ENCODE measurements around the gene SEC24C. TPM values are rescaled to one million over a fixed set of nuclear protein-coding genes. Genes with fewer than 3 reads are reported as not detected.
"Not testable (repeated sequence)": the region's sequence is repeated elsewhere in the genome, so short reads cannot be mapped to it uniquely, and the experiment has no call there.

Gene SEC24C
- total and polyA plus RNA-seq, 2 of the 4 experiments (the other 2 are of a cell fraction) = 74.2 to 88.9 TPM

GRCh38 chr10:73707628-73708027 lies 36.5 kb upstream of the SEC24C start:
- POLR2A ChIA-PET (ENCODE audit: unreplicated experiment); H3K23ac ChIP-seq (ENCODE audit: low read depth, low read length); H3K9ac ChIP-seq (ENCODE audit: low read depth, low read length); in situ Hi-C loops (cut with MboI; ENCODE audit: low sequenced_read_pairs); H4K20me1 ChIP-seq (ENCODE audit: insufficient read depth, low read length); H2BK5ac ChIP-seq (ENCODE audit: low read depth, low read length, poor library complexity, severe bottlenecking); H3K27me3 ChIP-seq (ENCODE audit: control insufficient read depth, insufficient read depth, low read length); H2AK9ac ChIP-seq (replicated peaks; ENCODE audit: low read depth, low read length, poor library complexity); H2BK120ac ChIP-seq (ENCODE audit: low read depth, low read length); H3K18ac ChIP-seq (ENCODE audit: low read depth, low read length); H2BK15ac ChIP-seq (ENCODE audit: low read depth, low read length); H2AFZ ChIP-seq (replicated peaks; ENCODE audit: low read length, poor library complexity); H4K91ac ChIP-seq (ENCODE audit: insufficient read depth, low read depth, low read length); BruUV-seq (replicated peaks); H3K9me3 ChIP-seq (ENCODE audit: control insufficient read depth, insufficient read depth, low read length); H4K5ac ChIP-seq (ENCODE audit: low read depth, low read length); H3K4ac ChIP-seq (ENCODE audit: low read depth, low read length); DNase-seq; H2BK20ac ChIP-seq (ENCODE audit: low read depth, low read length); H3K14ac ChIP-seq (replicated peaks; ENCODE audit: low read depth, low read length); H3K9me1 ChIP-seq (ENCODE audit: insufficient read depth, low read length); H3K36me3 ChIP-seq (ENCODE audit: control insufficient read depth, insufficient read depth, low read length); ATAC-seq (ENCODE audit: low read depth); H3K56ac ChIP-seq (ENCODE audit: extremely low read depth, insufficient read depth, low read length); dilution Hi-C loops (cut with HindIII; ENCODE audit: low sequenced_read_pairs, unreplicated experiment); H2AK5ac ChIP-seq (ENCODE audit: low read depth, low read length); H3K79me1 ChIP-seq (ENCODE audit: low read depth in 1 of 2, low read length in 2 of 2); CTCF ChIA-PET; H3K4me3 ChIP-seq (ENCODE audit: insufficient read depth, low read depth, low read length); H3K4me2 ChIP-seq (ENCODE audit: low read depth, low read length); H3K27ac ChIP-seq (ENCODE audit: insufficient read depth, low read length); intact Hi-C loops (cut with micrococcal nuclease): not testable (repeated sequence)
- peak overlapping the region in 1 of 2 experiments; percentile 60; a peak in 1 of 4 replicates for H4K8ac ChIP-seq (ENCODE audit: low read depth in 2 of 2, low read length in 2 of 2)
- H3K4me1 ChIP-seq (ENCODE audit: control insufficient read depth, insufficient read depth, low read length) = peaks cover 12% of the 10 kb centered on the region

- H3K27me3 ChIP-seq (ENCODE audit: control insufficient read depth, insufficient read depth, low read length); H2BK15ac ChIP-seq (ENCODE audit: low read depth, low read length); H4K8ac ChIP-seq (ENCODE audit: low read depth in 2 of 2, low read length in 2 of 2); DNase-seq; H3K4me2 ChIP-seq (ENCODE audit: low read depth, low read length); H2BK20ac ChIP-seq (ENCODE audit: low read depth, low read length); H4K5ac ChIP-seq (ENCODE audit: low read depth, low read length); H3K4me3 ChIP-seq (ENCODE audit: insufficient read depth, low read depth, low read length); H2AK9ac ChIP-seq (replicated peaks; ENCODE audit: low read depth, low read length, poor library complexity); H3K56ac ChIP-seq (ENCODE audit: extremely low read depth, insufficient read depth, low read length); H3K9ac ChIP-seq (ENCODE audit: low read depth, low read length); BruUV-seq (replicated peaks); H2AFZ ChIP-seq (replicated peaks; ENCODE audit: low read length, poor library complexity); intact Hi-C loops (cut with micrococcal nuclease); POLR2A ChIA-PET (ENCODE audit: unreplicated experiment); H3K36me3 ChIP-seq (ENCODE audit: control insufficient read depth, insufficient read depth, low read length); dilution Hi-C loops (cut with HindIII; ENCODE audit: low sequenced_read_pairs, unreplicated experiment); ATAC-seq (ENCODE audit: low read depth); H3K27ac ChIP-seq (ENCODE audit: insufficient read depth, low read length); H3K9me1 ChIP-seq (ENCODE audit: insufficient read depth, low read length); H3K79me1 ChIP-seq (ENCODE audit: low read depth in 1 of 2, low read length in 2 of 2); in situ Hi-C loops (cut with MboI; ENCODE audit: low sequenced_read_pairs); H3K23ac ChIP-seq (ENCODE audit: low read depth, low read length); H3K9me3 ChIP-seq (ENCODE audit: control insufficient read depth, insufficient read depth, low read length); H4K20me1 ChIP-seq (ENCODE audit: insufficient read depth, low read length); H3K18ac ChIP-seq (ENCODE audit: low read depth, low read length); H3K14ac ChIP-seq (replicated peaks; ENCODE audit: low read depth, low read length); CTCF ChIA-PET; H4K91ac ChIP-seq (ENCODE audit: insufficient read depth, low read depth, low read length): not testable (repeated sequence)
- WGBS, 2 experiments (ENCODE audit: extremely low coverage in 2 of 2, insufficient read length in 1 of 2) = no CpG with 5 or more reads among the region's 1 CpG
- Histone ChIP-seq H2BK120ac (ENCODE audit: low read depth, low read length) (0 out of 2 replicates have a peak overlapping the region, but pooled peaks have one; percentile 8), H3K4ac (ENCODE audit: low read depth, low read length) (peak overlapping the region; percentile 29), H2BK5ac (ENCODE audit: low read depth, low read length, poor library complexity, severe bottlenecking) (peak overlapping the region; percentile 19), H3K4me1 (ENCODE audit: control insufficient read depth, insufficient read depth, low read length) (peaks cover 12% of the 10 kb centered on the region), H2AK5ac (ENCODE audit: low read depth, low read length) (peak overlapping the region; percentile 35; the same call in 1 of the 2 replicates)
Measured at GRCh38 chr10:73708122-73708521, 36.0 kb upstream of the SEC24C start.

All from IMR-90 (cell line).